ENCODE data around the gene ATXN2.

The ATXN2 gene

DNA sequence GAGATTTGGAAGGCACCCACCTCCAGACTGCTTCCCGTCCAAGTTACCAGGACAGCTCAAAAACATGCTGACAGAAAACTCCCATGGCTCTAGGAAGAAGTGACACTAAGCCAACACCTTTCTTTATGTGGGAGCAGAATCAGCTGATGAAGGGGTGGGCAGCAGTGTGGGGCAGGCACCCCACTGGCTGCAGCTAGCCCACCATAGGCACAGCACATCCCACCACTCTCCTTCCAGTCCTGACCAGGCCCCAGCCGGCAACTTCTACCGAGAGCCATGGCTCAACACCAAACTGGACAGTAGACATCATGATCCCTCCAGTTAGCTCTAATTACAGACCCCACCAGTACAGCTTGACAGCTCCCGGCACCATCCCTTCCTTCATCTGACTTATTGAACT is 148.4 kb downstream of the ATXN2 start:
- DNase-seq: no peak

DNA sequence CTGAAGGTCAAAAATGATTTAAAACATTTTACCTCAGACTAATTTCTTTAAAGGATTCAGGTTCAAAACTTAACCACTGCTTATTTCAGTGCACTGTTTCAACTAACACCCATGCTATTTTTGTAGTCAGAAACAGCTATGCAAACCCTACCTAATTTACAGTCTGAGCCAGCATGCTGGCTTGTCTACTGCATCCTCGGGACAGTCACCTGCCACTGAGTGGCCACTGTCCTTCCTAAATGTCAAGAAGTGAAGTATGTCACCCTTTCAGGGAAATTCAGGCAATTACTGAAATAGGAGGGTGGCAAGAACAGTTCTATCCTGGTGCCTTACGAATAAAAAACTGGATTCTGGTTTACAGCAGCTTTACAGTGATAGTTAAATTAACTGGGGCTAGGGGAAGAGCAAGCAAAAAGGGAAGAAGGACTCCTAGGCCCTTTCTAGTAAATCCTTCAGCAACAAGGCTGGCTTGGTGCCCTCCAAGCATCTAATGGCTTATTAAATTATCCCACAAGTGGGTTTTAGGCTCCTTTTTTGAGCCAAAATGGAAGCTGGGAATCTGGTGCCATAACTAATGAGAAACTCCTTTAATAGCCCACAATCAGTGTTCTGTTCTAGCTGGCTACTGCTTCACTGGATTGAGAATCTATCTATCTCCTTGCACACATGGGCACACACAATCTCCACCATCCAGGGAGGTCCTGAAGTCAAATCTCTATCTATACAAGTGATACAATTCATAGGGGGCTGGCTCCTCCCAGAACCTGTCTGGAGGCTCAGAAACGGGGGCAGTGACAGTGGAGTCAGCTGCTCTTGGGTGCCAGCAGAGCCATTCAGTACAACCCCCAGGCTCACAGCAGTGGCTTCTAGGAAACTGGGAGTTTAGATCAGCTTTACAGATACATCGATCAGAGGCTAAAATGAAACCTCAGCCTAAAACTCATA is 150.0 kb downstream of the ATXN2 start:
- no peak for DNase-seq

DNA sequence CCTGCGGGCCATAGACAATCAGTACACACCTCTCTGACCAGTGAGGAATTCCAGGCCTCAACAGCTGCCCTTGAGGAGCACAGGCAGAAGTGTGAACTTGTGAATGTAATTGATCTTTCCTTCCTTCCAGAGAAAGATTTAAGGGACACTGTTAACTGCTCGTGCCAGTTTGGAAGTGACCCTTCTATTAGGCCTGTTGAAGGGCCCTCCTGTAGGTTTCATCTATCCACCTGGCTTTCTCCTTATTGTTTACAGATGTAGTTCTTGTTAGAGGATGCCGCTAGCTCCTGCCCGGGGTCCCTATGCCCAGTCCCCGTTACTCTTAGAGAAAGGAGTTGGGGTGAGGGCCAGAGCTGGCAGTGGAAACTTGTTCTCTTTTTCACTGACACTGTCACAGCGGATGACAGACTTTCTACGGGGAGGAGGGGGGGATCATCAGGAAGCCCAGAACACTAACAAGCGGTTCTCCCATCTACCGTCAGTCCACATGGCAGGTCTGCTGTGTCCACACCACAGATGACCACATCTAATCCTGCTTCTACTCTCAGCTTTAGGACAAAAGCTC is 150.8 kb downstream of the ATXN2 start:
- DNase-seq: no peak

DNA sequence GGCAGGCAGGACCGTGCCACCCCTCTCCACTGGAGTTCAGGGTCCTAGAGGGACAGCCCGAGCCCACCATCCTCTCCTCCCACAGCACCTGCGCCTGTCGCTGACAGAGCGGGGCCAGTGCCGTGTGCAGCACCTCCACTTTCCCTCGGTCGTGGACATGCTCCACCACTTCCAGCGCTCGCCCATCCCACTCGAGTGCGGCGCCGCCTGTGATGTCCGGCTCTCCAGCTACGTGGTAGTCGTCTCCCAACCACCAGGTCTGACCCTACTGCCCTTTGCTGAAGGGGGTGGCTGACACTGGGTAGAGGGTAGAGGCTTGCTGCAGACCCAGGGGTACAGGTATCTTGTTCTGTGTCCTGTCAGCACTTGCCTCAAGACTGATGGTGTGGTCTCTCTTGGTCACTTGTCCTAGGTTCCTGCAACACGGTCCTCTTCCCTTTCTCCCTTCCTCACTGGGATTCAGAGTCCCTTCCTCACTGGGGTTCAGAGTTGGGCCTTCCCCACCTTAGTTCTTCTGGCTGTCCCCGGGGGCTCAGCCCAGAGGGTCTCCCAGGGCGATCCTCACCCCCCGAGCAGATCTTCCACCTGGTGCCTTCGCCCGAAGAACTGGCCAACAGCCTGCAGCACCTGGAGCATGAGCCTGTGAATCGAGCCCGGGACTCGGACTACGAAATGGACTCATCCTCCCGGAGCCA is 151.4 kb downstream of the ATXN2 start:
- no peak for DNase-seq

DNA sequence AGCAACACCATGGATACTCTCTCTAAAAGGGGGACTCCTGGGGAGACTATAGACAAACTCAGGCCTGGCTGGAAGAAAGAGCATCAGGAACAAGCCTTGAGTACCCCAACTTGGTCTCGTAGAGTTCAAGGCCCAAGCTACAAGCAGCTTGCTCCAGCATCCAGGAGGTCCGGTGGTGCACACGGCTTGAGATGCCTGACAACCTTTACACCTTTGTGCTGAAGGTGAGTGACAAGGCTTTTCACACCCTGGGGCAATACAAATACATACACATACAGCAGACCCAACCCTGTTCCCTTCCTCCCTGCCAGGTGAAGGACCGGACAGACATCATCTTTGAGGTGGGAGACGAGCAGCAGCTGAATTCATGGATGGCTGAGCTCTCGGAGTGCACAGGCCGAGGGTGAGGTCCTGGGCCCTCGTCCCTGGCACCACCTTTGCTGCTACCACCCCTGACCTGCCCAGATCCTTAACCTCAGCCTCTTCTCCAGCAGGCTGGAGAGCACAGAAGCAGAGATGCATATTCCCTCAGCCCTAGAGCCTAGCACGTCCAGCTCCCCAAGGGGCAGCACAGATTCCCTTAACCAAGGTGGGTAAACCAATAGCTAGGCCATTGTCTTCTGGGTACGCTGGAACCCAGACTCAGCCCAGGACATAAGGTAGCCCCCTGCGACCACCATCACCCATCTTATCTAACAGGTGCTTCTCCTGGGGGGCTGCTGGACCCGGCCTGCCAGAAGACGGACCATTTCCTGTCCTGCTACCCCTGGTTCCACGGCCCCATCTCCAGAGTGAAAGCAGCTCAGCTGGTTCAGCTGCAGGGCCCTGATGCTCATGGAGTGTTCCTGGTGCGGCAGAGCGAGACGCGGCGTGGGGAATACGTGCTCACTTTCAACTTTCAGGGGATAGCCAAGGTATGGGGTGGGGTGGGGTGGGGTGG is 152.2 kb downstream of the ATXN2 start:
- DNase-seq: no peak

DNA sequence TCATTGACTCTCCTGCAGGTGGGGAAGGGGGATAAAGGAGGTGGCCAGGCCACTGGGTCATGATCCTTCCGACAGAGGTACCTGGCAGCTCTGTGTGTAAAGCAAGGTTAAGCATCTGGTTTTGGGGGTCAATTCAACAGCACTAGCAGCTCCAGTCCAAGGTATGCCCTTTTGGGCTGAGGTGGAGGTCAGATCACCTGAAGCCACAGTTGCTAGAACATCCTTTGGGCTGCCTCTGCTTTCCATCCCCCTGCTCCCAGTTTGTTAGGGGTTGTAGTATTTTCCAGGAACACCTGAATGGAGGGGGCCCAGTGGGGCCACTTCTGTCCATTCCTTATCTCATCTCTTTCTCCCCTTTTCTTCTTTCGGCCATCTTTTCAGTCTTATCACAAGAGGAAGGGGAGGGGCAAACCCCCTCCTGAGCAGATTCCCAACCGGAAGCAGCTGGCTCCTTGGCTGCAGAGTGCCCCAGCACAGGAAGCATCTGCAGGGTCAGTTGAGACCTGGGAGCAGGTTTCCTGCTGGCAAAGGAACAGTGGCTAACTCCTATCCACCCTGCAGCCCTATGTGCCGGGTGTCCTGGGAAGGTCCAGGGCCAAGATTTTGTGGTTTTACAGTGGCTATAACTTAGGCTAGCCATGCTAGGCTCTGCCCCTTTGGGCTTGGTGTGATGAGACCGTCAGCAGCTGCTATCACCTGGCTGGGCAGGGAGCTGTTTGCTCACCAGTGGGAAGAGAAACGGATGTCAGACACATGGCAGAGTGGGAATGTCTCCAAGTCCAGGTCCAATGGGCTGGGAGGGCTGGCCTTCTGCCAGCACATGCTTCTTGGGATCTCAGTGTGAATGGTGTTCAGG is 153.2 kb downstream of the ATXN2 start:
- no peak for DNase-seq

DNA sequence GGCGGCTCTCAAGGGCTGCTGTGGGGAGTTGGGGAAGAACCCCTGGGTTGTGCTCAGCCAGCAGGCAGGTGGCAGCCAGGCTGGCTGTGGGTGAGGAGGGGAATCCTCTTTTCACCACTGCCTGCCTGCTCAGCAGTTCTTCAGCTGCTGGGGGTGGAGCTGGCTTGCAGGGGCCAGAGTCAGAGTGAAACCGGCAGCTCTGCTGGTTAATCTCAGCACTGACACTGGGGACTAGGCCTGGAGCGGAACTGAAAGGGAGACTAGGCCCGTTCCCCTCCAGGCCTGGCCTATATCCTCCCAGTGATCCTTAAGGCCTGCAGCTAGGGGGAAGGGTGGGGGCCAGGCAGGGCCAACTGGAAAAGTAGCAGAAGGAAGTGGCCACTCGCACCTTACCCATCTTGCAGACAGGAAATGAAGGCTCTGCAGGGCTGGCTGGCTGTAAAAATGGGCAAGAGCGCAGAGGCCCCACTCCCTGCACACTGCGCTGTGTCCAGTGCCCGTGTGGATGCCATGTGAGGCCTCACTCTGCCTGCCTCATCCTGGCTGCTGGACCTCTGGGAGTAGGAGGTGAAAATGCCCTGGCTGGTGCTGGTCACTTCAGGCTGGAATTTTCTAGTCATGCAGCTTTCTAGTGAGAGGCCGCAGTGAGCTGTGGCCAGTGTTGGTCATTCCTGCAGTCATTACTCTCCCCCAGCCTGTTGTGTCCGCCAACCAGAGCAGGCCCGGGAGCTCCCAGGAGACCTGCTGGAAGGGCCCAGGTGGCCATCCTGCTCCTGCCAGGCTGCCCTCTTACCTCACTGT is 154.0 kb downstream of the ATXN2 start:
- no peak for DNase-seq

DNA sequence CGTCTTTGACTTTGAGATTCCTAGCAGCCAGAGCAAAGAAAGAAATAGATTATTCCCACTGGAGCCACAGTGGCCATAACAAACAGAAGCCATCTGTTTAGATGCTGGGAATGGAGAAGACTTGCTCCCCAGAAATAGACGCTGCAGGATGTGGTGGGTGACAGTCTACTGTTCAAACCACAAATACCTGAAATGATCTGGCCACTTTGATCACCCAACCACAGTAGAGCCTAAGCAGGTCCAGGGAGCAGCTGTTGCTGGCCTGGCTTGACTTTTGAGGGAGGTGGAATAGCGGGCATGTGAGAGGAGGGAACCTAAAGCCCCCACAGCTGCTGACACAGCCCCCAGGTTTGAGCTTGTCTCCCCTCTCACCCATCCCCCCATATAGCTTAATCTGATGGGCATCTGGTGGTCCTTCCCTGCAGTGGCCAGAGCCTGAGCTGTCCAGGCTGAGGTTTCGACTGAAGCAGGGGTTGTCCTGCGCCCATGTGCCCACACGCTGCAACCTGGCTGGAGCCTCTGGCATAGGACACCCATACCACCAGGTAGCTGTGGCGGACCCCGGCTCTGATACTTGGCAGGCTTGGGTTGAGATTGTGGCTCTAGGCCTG is 154.7 kb downstream of the ATXN2 start:
- DNase-seq: no peak

DNA sequence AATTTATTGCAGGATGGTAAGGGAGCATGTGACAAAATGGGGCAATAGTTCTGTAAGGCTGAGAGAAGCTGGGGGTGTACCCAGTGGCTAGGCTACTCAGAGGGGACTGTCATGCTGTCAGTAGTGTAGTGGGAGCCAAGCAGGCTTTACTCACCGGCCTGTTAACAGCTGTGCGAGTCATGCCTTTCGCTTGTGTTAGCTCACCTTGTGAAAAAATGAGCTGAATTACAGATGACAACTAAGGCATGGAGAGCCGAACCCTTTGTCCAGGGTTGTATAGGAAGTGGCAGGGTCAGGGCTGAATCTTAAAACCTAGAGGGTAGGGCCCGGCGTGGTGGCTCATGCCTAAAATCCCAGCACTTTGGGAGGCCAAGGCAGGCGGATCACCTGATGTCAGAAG is 155.5 kb downstream of the ATXN2 start:
- DNase-seq: no peak

DNA sequence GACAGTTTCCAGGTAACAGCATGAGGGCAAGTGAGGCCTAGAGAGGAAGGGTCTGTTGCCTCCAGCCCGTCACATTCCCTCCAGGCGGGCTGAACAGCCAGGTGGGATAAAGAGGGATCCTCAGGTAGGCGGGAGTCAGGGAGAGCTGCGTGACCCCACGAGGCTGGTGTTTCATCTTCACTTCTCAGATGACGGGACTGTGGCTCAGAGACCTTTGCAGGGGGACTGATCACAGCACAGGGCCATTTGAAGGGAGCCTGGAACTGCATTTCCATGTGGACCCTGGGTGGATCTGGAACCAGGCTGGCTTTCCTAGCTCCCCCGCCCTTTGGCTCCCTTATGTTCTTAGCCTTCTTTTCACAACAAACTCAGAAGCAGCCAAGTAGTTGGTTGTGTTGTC is 156.0 kb downstream of the ATXN2 start:
- DNase-seq: no peak

DNA sequence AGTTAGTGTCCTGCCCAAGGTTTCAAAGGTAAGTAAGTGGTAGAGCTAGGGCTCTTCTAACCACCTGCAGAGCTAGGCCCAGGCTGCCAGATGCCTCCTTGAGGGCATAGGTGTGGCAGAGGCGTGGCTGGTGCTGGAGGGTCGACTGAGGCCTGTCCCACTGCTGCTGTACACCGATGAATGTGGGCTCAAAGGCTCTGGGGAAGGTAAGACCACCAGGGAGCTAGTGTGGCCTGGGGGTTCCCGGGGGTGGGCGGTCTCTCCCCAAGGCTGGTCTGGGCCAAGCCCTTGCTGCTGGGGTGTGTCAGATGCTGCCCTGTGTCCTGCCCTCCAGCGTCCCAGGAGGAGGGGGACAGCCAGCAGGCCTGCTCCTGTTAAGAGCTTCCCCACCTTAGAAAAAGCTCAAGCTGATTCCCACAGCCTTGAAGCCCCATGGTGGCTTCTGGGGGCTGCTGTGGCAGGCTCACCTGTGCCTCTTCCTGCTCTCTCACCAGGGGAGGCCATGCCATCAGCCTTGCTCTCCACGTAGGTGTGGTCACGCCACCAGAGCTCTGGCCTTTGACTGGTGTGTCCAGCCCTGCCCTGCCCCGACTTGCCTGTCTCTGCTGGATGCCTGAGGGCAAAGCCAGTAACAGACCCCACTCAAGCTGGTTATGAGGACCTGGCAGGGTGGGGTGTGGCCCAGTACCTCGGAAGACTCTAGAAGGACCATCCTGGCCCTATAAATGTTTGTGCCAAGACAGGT is 156.6 kb downstream of the ATXN2 start:
- no peak for DNase-seq

DNA sequence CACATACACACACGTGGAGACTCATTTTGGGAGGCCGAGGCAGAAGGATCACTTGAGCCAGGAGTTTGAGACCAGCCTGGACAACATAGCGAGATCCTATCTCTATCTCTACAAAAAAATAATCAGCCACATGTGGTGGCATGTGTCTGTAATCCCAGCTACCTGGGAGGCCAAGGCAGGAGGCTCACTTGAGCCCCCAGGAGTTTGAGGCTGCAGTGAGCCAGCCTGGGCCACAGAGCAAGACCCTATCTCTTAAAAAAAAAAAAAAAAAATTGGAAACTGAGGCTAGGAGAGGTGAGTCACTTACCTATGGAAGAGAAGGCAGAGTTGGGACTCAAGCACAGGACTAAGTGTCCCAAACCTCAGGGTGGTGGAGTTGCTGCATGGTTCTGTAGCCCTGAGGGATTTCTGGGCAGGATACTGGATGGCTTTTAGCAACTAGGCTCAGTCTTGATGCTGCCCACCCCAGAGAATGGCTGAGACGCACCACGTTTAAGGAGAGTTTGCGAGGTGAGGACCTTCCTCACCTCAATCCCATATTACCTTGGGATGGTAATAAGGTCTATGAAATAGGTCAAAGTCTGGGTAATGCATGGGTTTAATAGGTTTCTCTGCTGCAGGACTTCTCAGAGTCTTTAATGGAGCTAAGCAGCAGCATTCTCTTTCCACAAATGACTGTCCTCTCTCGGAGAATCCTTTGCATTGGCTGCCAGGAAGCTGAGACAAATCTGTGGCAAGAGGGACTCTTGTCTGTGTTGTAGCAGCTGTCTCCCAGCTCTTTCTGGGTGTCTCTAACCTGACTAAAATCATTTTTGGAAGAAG is 157.8 kb downstream of the ATXN2 start:
- DNase-seq: no peak

DNA sequence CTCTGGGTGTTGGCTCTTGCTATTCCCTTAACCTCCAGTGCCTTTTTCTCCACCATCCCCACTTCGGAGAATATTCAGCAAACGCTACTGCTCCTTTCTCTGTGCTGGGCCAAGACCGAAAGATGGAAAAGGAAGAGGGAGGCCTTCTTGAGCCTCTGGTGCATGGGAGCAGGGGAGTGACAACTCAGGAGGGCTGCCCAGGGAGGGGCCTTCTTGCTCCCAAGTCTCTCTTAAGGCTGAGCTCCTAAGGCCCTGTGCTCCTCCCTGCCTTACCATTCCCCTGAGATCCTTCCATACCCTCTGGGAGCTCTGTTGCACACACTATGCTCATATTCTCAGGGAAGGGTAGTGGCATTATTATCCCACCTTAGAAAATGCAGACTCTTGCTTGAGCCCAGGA is 158.5 kb downstream of the ATXN2 start:
- DNase-seq: no peak

DNA sequence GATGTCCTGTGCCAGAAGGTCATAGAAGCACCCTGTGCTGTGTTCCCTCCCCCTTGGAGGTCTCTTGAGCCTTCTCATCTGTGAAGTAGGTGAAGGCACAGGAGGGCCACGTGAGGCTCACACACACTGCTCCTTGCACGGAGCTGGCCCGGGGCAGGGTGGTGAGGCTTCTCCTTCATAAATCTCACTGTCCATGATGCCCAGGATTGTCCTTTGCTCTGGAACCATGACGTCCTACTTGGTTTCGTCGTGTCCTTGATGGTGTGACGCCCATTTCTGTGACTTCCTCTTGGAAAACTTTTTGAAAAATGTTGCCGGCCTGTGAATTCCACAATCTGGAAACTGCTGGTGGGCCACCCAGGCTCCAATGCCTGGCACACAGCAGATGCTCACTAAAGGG is 159.0 kb downstream of the ATXN2 start:
- DNase-seq: no peak

DNA sequence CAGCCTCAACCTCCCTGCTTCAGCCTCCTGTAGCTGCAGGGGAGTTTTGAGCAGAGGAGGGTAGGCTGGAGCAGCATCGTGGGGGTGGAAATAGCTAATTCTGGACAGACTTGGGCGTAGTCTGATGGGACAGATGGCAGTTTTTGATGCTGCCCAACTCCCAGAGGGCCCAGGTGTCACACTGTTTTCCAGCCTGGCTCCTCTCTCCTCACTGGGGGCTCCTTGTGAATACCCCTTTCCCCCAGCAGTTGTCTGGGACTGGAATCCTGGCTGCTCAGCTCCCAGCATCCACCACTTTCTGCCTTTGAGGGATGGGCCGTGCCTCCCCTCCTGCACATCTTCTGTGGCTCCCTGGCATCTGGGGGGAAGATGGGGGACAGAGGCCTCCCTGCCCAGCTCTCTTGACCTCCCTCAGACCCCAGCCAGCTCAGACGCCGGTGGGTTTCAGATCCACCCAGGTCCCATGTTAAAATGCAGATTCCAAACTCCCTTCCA is 159.4 kb downstream of the ATXN2 start:
- no peak for DNase-seq

DNA sequence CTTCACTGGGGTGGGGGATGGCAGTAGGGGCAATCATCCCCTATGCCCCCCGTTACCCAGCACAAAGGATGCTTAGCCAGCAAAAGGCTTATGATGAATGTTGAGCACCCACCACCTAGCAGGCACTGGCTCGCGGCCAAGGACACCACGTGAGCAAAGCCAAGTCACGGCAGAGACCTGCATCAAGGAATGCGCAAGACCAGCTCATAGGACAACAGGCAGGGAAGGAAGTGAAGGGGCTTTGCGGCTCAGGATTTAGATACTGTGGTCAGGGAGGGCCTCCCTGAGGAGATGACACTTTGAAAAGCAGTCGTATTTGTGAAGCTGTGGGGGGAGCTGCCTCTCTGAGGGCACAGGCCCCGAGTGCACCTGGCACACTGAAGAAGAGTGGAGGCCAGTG is 160.6 kb downstream of the ATXN2 start:
- no peak for DNase-seq

DNA sequence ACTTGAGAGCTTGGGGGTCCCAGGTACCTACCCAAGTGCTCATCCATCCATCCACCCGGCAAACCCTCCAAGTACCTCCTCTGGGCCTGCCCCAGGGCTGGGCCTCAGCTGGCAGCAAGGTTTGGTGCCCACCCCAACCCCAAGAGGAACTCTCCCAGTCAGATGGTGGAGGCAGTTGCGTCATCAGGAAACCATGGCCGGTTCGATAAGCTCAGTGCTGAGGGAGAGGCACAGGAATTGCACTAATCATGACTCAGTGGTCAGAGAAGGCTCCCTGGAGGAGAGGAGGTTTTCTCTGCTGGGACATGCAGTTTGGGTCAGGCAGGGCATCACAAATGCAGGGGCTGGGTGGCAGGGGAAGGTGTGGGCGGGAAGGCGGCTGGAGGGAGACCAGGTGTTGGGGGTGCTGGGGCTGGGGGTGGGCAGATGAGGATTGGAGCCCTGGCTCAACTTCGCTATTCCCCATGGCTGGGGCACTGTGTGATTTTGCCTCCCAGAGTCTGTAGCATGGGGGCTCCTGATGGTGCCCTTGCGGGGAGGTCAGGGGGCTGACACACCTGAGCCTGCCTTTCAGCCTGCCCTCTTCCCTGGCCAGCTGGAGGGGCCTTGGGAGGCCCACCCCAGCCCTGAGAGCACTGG is 161.2 kb downstream of the ATXN2 start:
- no peak for DNase-seq

DNA sequence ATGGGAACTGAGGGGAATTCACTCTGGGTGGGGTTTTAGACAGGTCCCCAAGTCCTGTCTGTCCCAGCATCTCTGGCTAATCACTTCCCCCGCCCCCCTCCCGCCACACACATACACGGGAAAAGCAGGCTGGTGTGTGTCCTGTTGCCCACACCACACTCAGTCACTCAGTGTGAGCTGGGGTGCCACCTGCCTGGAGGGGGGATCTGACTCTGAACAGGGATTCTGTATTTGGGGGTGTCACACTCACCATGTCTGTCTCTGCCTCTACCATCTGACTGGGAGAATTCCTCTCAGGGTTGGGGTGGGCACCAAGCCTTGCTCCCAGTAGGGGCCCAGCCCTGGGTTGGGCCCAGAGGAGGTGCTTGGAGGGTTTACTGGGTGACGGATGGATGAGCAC is 162.3 kb downstream of the ATXN2 start:
- no peak for DNase-seq
